Panc1 (cell line): ENCODE results near the gene PDE4C. TPM values are rescaled to one million over a fixed set of nuclear protein-coding genes. Genes with fewer than 3 reads are reported as not detected.
A peak's percentile ranks its signal among the peaks of the same experiment; 100 is the strongest.

Source experiments
- ATAC-seq: fragments of 200-7000 bp; cut with Tn5 transposase; 2 replicates; pipeline ENCODE4 v1.9.1; 2020; ENCODE audit warnings: mild to moderate bottlenecking, moderate library complexity
- BruUV-seq: library from RNA; stranded (reverse); fragments of 400-500 nt; replicated peaks from 2 replicates; lab custom pipeline; 2021; lab: Mats Ljungman, UMichigan
- CTCF ChIA-PET: fragments of 300-600 bp; sonication (Branson Sonifier 250); formaldehyde crosslinking; loops from one replicate; lab custom pipeline; 2022; ENCODE audit warnings: antibody characterized with exemption; lab: Charles Lee
- POLR2A ChIA-PET: fragments of 300-600 bp; sonication (Branson Sonifier 250); formaldehyde crosslinking; loops from one replicate; lab custom pipeline; 2022; ENCODE audit warnings: antibody characterized with exemption; lab: Charles Lee
- DNase-seq: peaks from one replicate; pipeline ENCODE4 v3.0.0-alpha.2; 2010; ENCODE audit warnings: low read depth, low spot score
- H3K27ac ChIP-seq: 2 replicates; pipeline ENCODE4 v1.5.1; 2011; ENCODE audit warnings: mild to moderate bottlenecking, low read length, inconsistent platforms
- H3K27me3 ChIP-seq: fragments of 200-500 bp; sonication (Bioruptor generic); 2 replicates; pipeline ENCODE4 v1.6.0; 2014; ENCODE audit warnings: low read length, inconsistent platforms; ENCODE audit not compliant: control insufficient read depth, insufficient read depth
- H3K36me3 ChIP-seq: fragments of 200-500 bp; sonication (Bioruptor generic); 2 replicates; pipeline ENCODE4 v1.5.1; 2014; ENCODE audit warnings: inconsistent platforms, mild to moderate bottlenecking, low read length, moderate library complexity; ENCODE audit not compliant: control insufficient read depth, insufficient read depth
- H3K4me1 ChIP-seq: 2 replicates; pipeline ENCODE4 v1.5.1; 2011; ENCODE audit warnings: inconsistent platforms, mild to moderate bottlenecking, low read length, moderate library complexity; ENCODE audit not compliant: control insufficient read depth, insufficient read depth
- H3K4me3 ChIP-seq, 2 experiments: 2 replicates each; pipeline ENCODE4 v1.5.1; 2011 to 2012; ENCODE audit warnings: low read depth in 2 of 2, low read length in 2 of 2, mild to moderate bottlenecking in 2 of 2, inconsistent platforms in 1 of 2, moderate library complexity in 1 of 2
- H3K9me3 ChIP-seq: fragments of 200-500 bp; sonication (Bioruptor generic); 2 replicates; pipeline ENCODE4 v1.5.1; 2014; ENCODE audit warnings: low read depth, mild to moderate bottlenecking, inconsistent platforms, low read length, moderate library complexity; ENCODE audit not compliant: control insufficient read depth, insufficient read depth
- CTCF ChIP-seq: fragments of 450-650 bp; IDR thresholded peaks from 2 replicates; pipeline ENCODE4 v1.5.1; 2017; ENCODE audit warnings: mild to moderate bottlenecking
- POLR2AphosphoS5 ChIP-seq: IDR thresholded peaks from 2 replicates; pipeline ENCODE4 v1.6.1; 2012; ENCODE audit warnings: mild to moderate bottlenecking, low read depth, low read length, moderate library complexity
- SIN3A ChIP-seq: IDR thresholded peaks from 2 replicates; pipeline ENCODE4 v1.6.1; 2012; ENCODE audit warnings: low read depth, mild to moderate bottlenecking, low read length, moderate library complexity, borderline replicate concordance; ENCODE audit not compliant: insufficient read depth
- TCF7L2 ChIP-seq: IDR thresholded peaks from 2 replicates; pipeline ENCODE4 v1.6.1; 2011; ENCODE audit warnings: mild to moderate bottlenecking, low read depth, low read length, inconsistent platforms
- in situ Hi-C: cut with HindIII; loops from 2 replicates; pipeline ENCODE4 v1.10.0; 2016; ENCODE audit warnings: low sequenced_read_pairs, low pct_unique_long_range_greater_than_20kb
- intact Hi-C: fragments of 100-400 bp; cut with micrococcal nuclease; formaldehyde crosslinking; loops from one replicate; pipeline ENCODE4 v1.10.0; 2022; ENCODE audit not compliant: unreplicated experiment
- total RNA-seq: library from RNA; stranded (reverse); gene quantifications from one replicate; pipeline ENCODE4 v1.2.1, GENCODE V29; 2021; ENCODE audit not compliant: unreplicated experiment
- TF ChIP-seq, protein P1 (sequence below), 2 experiments: IDR thresholded peaks; 2 replicates each; pipeline ENCODE4 v1.6.1; 2011 to 2012; ENCODE audit warnings: low read depth in 2 of 2, control low read depth in 1 of 2, low read length in 1 of 2, mild to moderate bottlenecking in 1 of 2, moderate library complexity in 1 of 2; ENCODE audit not compliant: insufficient read depth in 1 of 2

The PDE4C gene
- total RNA-seq, 1 experiment from 2014 or later, result 0.98 TPM

DNA sequence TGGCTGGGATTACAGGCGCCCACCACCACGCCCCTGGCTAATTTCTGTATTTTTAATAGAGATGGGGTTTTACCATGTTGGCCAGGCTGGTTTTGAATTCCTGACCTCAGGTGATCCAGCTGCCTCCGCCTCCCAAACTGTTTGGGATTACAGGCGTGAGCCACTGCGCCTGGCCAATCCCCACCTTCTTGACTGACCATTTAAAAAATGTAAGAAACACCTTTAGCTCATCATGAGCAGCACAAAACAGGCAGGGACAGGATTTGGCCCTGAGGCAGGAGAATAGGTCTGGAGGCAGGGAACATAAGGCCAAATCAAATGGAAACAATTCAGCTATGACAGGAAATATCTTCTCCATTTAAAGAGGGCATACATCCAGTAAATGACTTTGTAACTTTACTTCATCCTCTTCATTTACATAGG is 34.6 kb downstream of the PDE4C start:
- Histone ChIP-seq H3K27ac (peak overlapping the region; percentile 86), H3K4me1 (peaks cover 7% of the 10 kb centered on the region), H3K4me3 (peak overlapping the region; percentile 43 to 61), H3K36me3 (no peaks in the 10 kb centered on the region; the same call in 1 of the 2 replicates), H3K9me3 (no peaks in the 10 kb centered on the region), H3K27me3 (no peaks in the 10 kb centered on the region)
- no peak for TF ChIP-seq POLR2AphosphoS5
- TF ChIP-seq CTCF, result no peak
- TF ChIP-seq, protein P1, sequence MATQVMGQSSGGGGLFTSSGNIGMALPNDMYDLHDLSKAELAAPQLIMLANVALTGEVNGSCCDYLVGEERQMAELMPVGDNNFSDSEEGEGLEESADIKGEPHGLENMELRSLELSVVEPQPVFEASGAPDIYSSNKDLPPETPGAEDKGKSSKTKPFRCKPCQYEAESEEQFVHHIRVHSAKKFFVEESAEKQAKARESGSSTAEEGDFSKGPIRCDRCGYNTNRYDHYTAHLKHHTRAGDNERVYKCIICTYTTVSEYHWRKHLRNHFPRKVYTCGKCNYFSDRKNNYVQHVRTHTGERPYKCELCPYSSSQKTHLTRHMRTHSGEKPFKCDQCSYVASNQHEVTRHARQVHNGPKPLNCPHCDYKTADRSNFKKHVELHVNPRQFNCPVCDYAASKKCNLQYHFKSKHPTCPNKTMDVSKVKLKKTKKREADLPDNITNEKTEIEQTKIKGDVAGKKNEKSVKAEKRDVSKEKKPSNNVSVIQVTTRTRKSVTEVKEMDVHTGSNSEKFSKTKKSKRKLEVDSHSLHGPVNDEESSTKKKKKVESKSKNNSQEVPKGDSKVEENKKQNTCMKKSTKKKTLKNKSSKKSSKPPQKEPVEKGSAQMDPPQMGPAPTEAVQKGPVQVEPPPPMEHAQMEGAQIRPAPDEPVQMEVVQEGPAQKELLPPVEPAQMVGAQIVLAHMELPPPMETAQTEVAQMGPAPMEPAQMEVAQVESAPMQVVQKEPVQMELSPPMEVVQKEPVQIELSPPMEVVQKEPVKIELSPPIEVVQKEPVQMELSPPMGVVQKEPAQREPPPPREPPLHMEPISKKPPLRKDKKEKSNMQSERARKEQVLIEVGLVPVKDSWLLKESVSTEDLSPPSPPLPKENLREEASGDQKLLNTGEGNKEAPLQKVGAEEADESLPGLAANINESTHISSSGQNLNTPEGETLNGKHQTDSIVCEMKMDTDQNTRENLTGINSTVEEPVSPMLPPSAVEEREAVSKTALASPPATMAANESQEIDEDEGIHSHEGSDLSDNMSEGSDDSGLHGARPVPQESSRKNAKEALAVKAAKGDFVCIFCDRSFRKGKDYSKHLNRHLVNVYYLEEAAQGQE (IDR thresholded peaks at IDR 0.05; ENCODE audit: insufficient read depth in 1 of 2, low read depth in 2 of 2, low read length in 1 of 2), result no peak
- TF ChIP-seq TCF7L2, result no peak
- TF ChIP-seq SIN3A, result no peak
- BruUV-seq, result no TSS peak
- intact Hi-C loops (no loop called here), in situ Hi-C loops (no loop called here)
- no peak for ATAC-seq
- ChIA-PET POLR2A (no interaction called here), CTCF (interaction anchor here (0.6 to 1.7 kb wide), 2 partner anchors 55 to 60 kb away, joined by 3 to 10 read pairs; no protein-coding TSS in a partner anchor)
- DNase-seq, result no peak

GRCh38 chr19:18190278-18190677 is 36.0 kb downstream of the PDE4C start:
- Histone ChIP-seq H3K9me3 (no peaks in the 10 kb centered on the region), H3K4me3 (no peak overlapping the region), H3K27me3 (no peaks in the 10 kb centered on the region), H3K27ac (no peak overlapping the region), H3K4me1 (peaks cover 7% of the 10 kb centered on the region), H3K36me3 (no peaks in the 10 kb centered on the region; the same call in 1 of the 2 replicates)
- intact Hi-C loops (no loop called here), in situ Hi-C loops (no loop called here)
- no peak for TF ChIP-seq TCF7L2
- TF ChIP-seq POLR2AphosphoS5, result no peak
- TF ChIP-seq, protein P1 (IDR thresholded peaks at IDR 0.05; ENCODE audit: insufficient read depth in 1 of 2, low read depth in 2 of 2, low read length in 1 of 2), result no peak
- TF ChIP-seq SIN3A, result no peak
- TF ChIP-seq CTCF, result no peak
- CTCF ChIA-PET, result interaction anchor here (0.6 to 0.7 kb wide), 2 partner anchors 77 to 82 kb away, joined by 5 to 8 read pairs; no protein-coding TSS in a partner anchor
- BruUV-seq, result no TSS peak
- POLR2A ChIA-PET, result no interaction called here
- DNase-seq, result no peak
- ATAC-seq, result no peak
